ENCODE data around the gene CCDC158.

The CCDC158 gene

DNA sequence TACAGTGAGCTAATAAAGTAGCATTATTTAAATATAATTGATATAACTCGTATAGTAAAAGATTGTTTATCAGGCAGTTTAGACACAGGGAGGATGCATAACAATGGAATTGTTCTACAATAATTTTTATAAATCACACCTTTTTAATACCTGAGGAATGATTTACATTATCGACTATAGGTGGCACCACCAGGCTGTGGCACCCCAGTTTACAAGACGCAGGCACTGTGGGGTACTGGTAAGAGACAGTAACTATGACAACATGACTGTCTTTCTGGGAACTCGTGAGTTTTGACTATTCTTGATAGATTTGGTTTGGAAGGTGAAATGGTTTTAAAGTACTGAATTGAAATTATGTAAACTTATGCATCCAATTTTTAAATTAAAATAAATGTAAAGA is 141.5 kb downstream of the CCDC158 start:
- Histone ChIP-seq H3K79me2 (ENCODE audit: insufficient read depth, low read length) (no peaks in the 10 kb centered on the region), H3K4me1 (ENCODE audit: insufficient read depth, low read length, severe bottlenecking) (no peaks in the 10 kb centered on the region), H3K9me3 (ENCODE audit: low read length) (no peaks in the 10 kb centered on the region), H3K9ac (ENCODE audit: low read length) (no peak overlapping the region), H3K4me3 (ENCODE audit: low read depth, low read length, poor library complexity, severe bottlenecking) (no peak overlapping the region), H3K36me3 (ENCODE audit: insufficient read depth, low read length) (no peaks in the 10 kb centered on the region), H3K27me3 (ENCODE audit: insufficient read depth, low read length) (no peaks in the 10 kb centered on the region), H3K9me2 (ENCODE audit: low read depth, low read length) (no peaks in the 10 kb centered on the region), H3K27ac (ENCODE audit: low read depth, low read length, poor library complexity, severe bottlenecking) (no peak overlapping the region), H4K20me1 (ENCODE audit: insufficient read depth, low read length) (no peaks in the 10 kb centered on the region), H3K4me2 (ENCODE audit: low read length) (no peak overlapping the region), H2AFZ (ENCODE audit: low read length) (no peak overlapping the region), H3F3A (ENCODE audit: insufficient read depth, low read length) (no peaks in the 10 kb centered on the region)
- TF ChIP-seq EZH2 (IDR thresholded peaks at IDR 0.05; ENCODE audit: borderline replicate concordance, low read length) = no peak
- TF ChIP-seq, protein P1, sequence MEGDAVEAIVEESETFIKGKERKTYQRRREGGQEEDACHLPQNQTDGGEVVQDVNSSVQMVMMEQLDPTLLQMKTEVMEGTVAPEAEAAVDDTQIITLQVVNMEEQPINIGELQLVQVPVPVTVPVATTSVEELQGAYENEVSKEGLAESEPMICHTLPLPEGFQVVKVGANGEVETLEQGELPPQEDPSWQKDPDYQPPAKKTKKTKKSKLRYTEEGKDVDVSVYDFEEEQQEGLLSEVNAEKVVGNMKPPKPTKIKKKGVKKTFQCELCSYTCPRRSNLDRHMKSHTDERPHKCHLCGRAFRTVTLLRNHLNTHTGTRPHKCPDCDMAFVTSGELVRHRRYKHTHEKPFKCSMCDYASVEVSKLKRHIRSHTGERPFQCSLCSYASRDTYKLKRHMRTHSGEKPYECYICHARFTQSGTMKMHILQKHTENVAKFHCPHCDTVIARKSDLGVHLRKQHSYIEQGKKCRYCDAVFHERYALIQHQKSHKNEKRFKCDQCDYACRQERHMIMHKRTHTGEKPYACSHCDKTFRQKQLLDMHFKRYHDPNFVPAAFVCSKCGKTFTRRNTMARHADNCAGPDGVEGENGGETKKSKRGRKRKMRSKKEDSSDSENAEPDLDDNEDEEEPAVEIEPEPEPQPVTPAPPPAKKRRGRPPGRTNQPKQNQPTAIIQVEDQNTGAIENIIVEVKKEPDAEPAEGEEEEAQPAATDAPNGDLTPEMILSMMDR (IDR thresholded peaks at IDR 0.05; ENCODE audit: low read length) = no peak

DNA sequence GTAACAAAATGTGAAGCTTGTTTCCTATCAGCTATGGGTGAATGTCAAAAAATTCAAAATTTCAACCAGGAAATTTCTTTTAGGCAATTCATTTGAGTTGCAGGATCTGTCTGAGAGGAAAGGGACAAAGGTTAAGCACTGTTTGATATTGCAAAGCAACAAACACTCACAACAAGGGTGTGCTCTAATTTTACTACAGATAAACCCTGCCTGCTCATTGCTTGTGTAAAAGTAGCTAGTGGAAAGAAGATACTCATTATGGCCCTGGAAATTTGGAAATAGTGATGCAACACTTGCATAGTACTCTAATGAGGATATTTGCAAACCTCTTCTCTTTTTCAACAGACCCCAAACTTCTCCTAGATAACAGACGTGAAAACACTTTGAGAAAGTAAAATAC is 142.4 kb downstream of the CCDC158 start:
- Histone ChIP-seq H2AFZ (ENCODE audit: low read length) (no peak overlapping the region), H3K9ac (ENCODE audit: low read length) (no peak overlapping the region), H3K4me3 (ENCODE audit: low read depth, low read length, poor library complexity, severe bottlenecking) (no peak overlapping the region), H3K27me3 (ENCODE audit: insufficient read depth, low read length) (no peaks in the 10 kb centered on the region), H3K27ac (ENCODE audit: low read depth, low read length, poor library complexity, severe bottlenecking) (no peak overlapping the region), H3K36me3 (ENCODE audit: insufficient read depth, low read length) (no peaks in the 10 kb centered on the region), H3K79me2 (ENCODE audit: insufficient read depth, low read length) (no peaks in the 10 kb centered on the region), H3K4me1 (ENCODE audit: insufficient read depth, low read length, severe bottlenecking) (no peaks in the 10 kb centered on the region), H4K20me1 (ENCODE audit: insufficient read depth, low read length) (no peaks in the 10 kb centered on the region), H3F3A (ENCODE audit: insufficient read depth, low read length) (no peaks in the 10 kb centered on the region), H3K9me2 (ENCODE audit: low read depth, low read length) (no peaks in the 10 kb centered on the region), H3K9me3 (ENCODE audit: low read length) (no peaks in the 10 kb centered on the region), H3K4me2 (ENCODE audit: low read length) (no peak overlapping the region)
- TF ChIP-seq, protein P1 (IDR thresholded peaks at IDR 0.05; ENCODE audit: low read length) = no peak
- no peak for TF ChIP-seq EZH2 (IDR thresholded peaks at IDR 0.05; ENCODE audit: borderline replicate concordance, low read length)

DNA sequence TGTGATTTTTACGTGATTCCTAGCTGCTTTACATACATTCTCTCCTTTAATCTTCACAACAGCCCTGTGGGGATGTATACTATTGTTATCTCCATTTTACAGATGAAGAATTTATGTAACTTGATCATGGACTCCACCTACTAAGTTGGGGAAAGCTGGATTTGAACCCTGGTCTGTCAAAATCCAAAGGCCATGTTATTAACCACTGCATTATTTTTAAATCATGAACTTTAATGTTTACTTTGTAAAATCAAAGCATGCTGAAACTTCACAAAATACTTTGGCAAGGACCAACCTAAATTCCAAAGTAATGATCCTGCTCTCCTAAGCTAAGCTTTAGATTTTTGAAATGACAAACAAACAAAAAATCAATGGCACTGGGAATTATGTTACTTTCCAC is 143.3 kb downstream of the CCDC158 start:
- no peaks in the 10 kb centered on the region for H3K4me1 ChIP-seq (ENCODE audit: insufficient read depth, low read length, severe bottlenecking)
- H3F3A ChIP-seq (ENCODE audit: insufficient read depth, low read length) = no peaks in the 10 kb centered on the region
- H3K79me2 ChIP-seq (ENCODE audit: insufficient read depth, low read length) = no peaks in the 10 kb centered on the region
- no peaks in the 10 kb centered on the region for H3K9me3 ChIP-seq (ENCODE audit: low read length)
- H3K27ac ChIP-seq (ENCODE audit: low read depth, low read length, poor library complexity, severe bottlenecking) = no peak overlapping the region
- H3K27me3 ChIP-seq (ENCODE audit: insufficient read depth, low read length) = no peaks in the 10 kb centered on the region
- no peak overlapping the region for H2AFZ ChIP-seq (ENCODE audit: low read length)
- no peak overlapping the region for H3K9ac ChIP-seq (ENCODE audit: low read length)
- H3K4me2 ChIP-seq (ENCODE audit: low read length) = no peak overlapping the region
- H3K9me2 ChIP-seq (ENCODE audit: low read depth, low read length) = no peaks in the 10 kb centered on the region
- H4K20me1 ChIP-seq (ENCODE audit: insufficient read depth, low read length) = no peaks in the 10 kb centered on the region
- no peak overlapping the region for H3K4me3 ChIP-seq (ENCODE audit: low read depth, low read length, poor library complexity, severe bottlenecking)
- no peak for TF ChIP-seq EZH2 (IDR thresholded peaks at IDR 0.05; ENCODE audit: borderline replicate concordance, low read length)
- no peaks in the 10 kb centered on the region for H3K36me3 ChIP-seq (ENCODE audit: insufficient read depth, low read length)

DNA sequence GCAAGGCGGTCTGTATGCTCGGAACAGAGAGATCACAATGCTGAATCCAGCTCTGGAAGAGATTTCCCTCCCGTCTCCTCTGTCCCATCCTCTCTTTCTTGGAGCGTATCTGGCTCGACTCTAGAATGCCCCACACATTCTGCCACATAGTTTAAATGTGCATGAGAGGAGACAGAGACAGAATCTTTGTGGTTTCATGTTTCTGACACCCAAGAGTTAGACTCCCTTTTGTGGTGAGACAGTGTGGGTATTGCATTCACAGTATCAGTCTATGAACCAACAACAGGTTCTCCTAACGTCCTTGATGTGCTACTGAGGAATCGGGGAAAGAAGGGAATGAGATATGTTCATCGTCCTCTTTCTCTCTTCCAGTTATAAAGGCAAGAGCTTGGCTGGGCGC is 144.1 kb downstream of the CCDC158 start:
- no peak overlapping the region for H3K27ac ChIP-seq (ENCODE audit: low read depth, low read length, poor library complexity, severe bottlenecking)
- H3K9me2 ChIP-seq (ENCODE audit: low read depth, low read length) = no peaks in the 10 kb centered on the region
- no peaks in the 10 kb centered on the region for H3K27me3 ChIP-seq (ENCODE audit: insufficient read depth, low read length)
- no peaks in the 10 kb centered on the region for H4K20me1 ChIP-seq (ENCODE audit: insufficient read depth, low read length)
- no peak overlapping the region for H3K9ac ChIP-seq (ENCODE audit: low read length)
- H3F3A ChIP-seq (ENCODE audit: insufficient read depth, low read length) = no peaks in the 10 kb centered on the region
- no peak overlapping the region for H3K4me3 ChIP-seq (ENCODE audit: low read depth, low read length, poor library complexity, severe bottlenecking)
- no peaks in the 10 kb centered on the region for H3K4me1 ChIP-seq (ENCODE audit: insufficient read depth, low read length, severe bottlenecking)
- TF ChIP-seq, protein P1 (IDR thresholded peaks at IDR 0.05; ENCODE audit: low read length) = no peak
- no peak for TF ChIP-seq EZH2 (IDR thresholded peaks at IDR 0.05; ENCODE audit: borderline replicate concordance, low read length)
- H3K36me3 ChIP-seq (ENCODE audit: insufficient read depth, low read length) = no peaks in the 10 kb centered on the region
- H2AFZ ChIP-seq (ENCODE audit: low read length) = no peak overlapping the region
- no peaks in the 10 kb centered on the region for H3K79me2 ChIP-seq (ENCODE audit: insufficient read depth, low read length)
- H3K9me3 ChIP-seq (ENCODE audit: low read length) = no peaks in the 10 kb centered on the region
- H3K4me2 ChIP-seq (ENCODE audit: low read length) = no peak overlapping the region
